BLaER1 treated with 17β-estradiol and CSF1 and Interleukin-3, amounts not matched to agents 10 nM and 100 nM (cell line): ENCODE data around the gene MBTPS2.

Source experiments
- H3K27ac ChIP-seq, 11 experiments: shearing (Covaris generic); formaldehyde crosslinking; 2 replicates each; pipeline ENCODE4 v1.8.1; 2022
- H3K27me3 ChIP-seq, 11 experiments: shearing (Covaris generic); formaldehyde crosslinking; 2 replicates each; pipeline ENCODE4 v1.8.1; 2022
- H3K36me3 ChIP-seq, 11 experiments: shearing (Covaris generic); formaldehyde crosslinking; 2 replicates each; pipeline ENCODE4 v1.8.1; 2022
- H3K4me1 ChIP-seq, 10 experiments: shearing (Covaris generic); formaldehyde crosslinking; 2 replicates each; pipeline ENCODE4 v1.8.1; 2022
- H3K4me2 ChIP-seq, 11 experiments: shearing (Covaris generic); formaldehyde crosslinking; 2 replicates each; pipeline ENCODE4 v1.8.1; 2022
- H3K4me3 ChIP-seq, 10 experiments: shearing (Covaris generic); formaldehyde crosslinking; 2 replicates each; pipeline ENCODE4 v1.8.1; 2022
- H3K9ac ChIP-seq, 11 experiments: shearing (Covaris generic); formaldehyde crosslinking; 2 replicates each; pipeline ENCODE4 v1.8.1; 2022
- H3K9me3 ChIP-seq, 11 experiments: shearing (Covaris generic); formaldehyde crosslinking; replicated peaks in 1 of 11; 2 replicates each; pipeline ENCODE4 v1.8.1; 2022
- H4K20me1 ChIP-seq, 11 experiments: shearing (Covaris generic); formaldehyde crosslinking; 2 replicates each; pipeline ENCODE4 v1.8.1; 2022
- Cebpa-rat ChIP-seq, 11 experiments: shearing (Covaris generic); IDR thresholded peaks; 2 replicates each; pipeline ENCODE4 v1.8.1; 2022

MBTPS2 gene

DNA sequence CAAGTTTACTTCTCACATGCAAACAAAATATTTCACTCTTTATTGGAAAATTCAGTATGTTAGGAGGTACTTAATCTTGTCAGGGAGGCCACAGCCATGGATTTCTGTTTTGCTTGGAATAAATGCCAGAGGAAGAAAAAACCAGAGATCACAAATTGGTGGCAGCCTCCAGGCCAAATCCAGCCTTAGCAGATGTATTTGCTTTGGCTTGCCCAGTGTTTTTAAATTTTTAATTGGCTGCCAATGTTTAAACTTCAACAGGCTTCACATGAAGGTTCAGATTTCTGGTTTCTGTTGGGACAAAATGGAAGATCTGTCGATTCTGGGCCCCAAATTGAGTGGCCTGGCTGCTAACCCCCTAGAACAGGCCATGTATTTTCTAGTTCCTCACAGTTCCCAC lies 35.6 kb downstream of the MBTPS2 start:
- Histone ChIP-seq H3K36me3 (peaks cover 0 to 14% (median 4%) of the 10 kb centered on the region in 11 experiments; a peak in 4 of 22 replicates), H3K4me3 (no peak overlapping the region), H3K4me2 (no peak overlapping the region), H4K20me1 (no peaks in the 10 kb centered on the region), H3K9ac (no peak overlapping the region), H3K27me3 (no peaks in the 10 kb centered on the region), H3K9me3 (no peaks in the 10 kb centered on the region), H3K27ac (no peak overlapping the region), H3K4me1 (no peaks in the 10 kb centered on the region)
- no peak for TF ChIP-seq Cebpa-rat (IDR thresholded peaks at IDR 0.05)

DNA sequence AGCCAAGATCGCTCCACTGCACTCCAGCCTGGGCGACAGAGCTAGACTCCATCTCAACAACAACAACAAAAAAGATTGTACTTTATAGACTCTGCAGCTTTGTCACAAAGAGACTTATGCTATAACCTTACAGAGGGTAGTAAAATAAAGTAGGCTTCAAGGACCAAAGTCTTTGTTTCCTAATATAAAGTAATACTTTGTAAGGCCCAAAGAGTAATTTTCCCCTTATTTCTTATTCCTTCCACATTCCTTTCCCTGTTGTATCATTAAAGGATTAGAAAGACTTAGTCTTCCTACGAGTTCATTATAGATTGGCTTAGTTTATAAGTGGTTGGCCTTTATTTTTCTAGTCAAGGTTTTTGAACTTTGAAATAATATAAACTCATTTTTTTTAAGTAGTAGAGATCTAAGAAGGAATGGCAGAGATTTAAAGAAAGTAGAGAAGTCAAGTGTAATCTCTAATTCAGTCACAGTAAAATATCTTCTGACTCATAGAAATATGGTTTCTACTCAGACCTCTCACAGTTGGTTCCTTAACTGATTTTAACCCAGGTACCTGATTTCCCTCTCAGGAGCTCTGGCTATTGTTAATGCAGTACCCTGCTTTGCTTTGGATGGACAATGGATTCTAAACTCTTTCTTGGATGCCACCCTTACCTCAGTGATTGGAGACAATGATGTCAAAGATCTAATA lies 42.6 kb downstream of the MBTPS2 start:
- H4K20me1 ChIP-seq: no peaks in the 10 kb centered on the region
- H3K4me1 ChIP-seq: peaks cover 0 to 30% (median 0%) of the 10 kb centered on the region in 10 experiments; a peak in 4 of 20 replicates
- peak overlapping the region in 2 of 11 experiments; percentile 22 to 72; a peak in 3 of 22 replicates for H3K27ac ChIP-seq
- H3K36me3 ChIP-seq: peaks cover 0 to 39% (median 7%) of the 10 kb centered on the region in 11 experiments; a peak in 10 of 22 replicates
- H3K4me3 ChIP-seq: no peak overlapping the region
- H3K9me3 ChIP-seq: no peaks in the 10 kb centered on the region
- H3K27me3 ChIP-seq: no peaks in the 10 kb centered on the region
- TF ChIP-seq Cebpa-rat (IDR thresholded peaks at IDR 0.05): no peak
- peak overlapping the region in 2 of 11 experiments; percentile 44 to 63; a peak in 1 of 22 replicates for H3K4me2 ChIP-seq
- no peak overlapping the region for H3K9ac ChIP-seq

DNA sequence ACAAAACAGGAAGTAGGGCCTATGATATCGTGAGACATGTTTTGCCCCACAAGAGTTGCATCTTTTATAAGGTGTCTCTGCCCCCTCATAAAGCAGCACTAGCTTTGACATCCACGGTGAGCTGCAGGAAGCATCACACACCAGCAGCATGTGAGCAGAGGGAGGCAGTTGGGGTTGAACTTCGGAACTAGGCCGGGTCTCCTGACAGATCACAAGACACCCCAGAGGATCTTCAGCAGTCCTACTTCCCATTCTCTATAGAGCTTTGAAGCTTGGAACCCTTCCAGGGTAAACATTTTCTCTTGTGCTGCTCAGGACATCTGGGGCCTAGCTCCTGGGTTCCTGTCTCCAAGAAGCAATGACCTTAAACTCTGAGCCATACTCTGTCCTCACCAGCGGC lies 43.8 kb downstream of the MBTPS2 start:
- Histone ChIP-seq H3K9me3 (no peaks in the 10 kb centered on the region), H3K4me1 (peaks cover 0 to 30% (median 0%) of the 10 kb centered on the region in 10 experiments; a peak in 4 of 20 replicates), H3K4me3 (no peak overlapping the region), H3K27me3 (no peaks in the 10 kb centered on the region), H3K27ac (peak overlapping the region in 3 of 11 experiments; percentile 33 to 72 (median 56); a peak in 5 of 22 replicates), H4K20me1 (no peaks in the 10 kb centered on the region), H3K36me3 (peaks cover 0 to 36% (median 7%) of the 10 kb centered on the region in 11 experiments; a peak in 10 of 22 replicates), H3K9ac (peak overlapping the region in 1 of 11 experiments; percentile 62; a peak in 1 of 22 replicates), H3K4me2 (peak overlapping the region in 2 of 11 experiments; percentile 44 to 63; a peak in 4 of 22 replicates)
- no peak for TF ChIP-seq Cebpa-rat (IDR thresholded peaks at IDR 0.05)

DNA sequence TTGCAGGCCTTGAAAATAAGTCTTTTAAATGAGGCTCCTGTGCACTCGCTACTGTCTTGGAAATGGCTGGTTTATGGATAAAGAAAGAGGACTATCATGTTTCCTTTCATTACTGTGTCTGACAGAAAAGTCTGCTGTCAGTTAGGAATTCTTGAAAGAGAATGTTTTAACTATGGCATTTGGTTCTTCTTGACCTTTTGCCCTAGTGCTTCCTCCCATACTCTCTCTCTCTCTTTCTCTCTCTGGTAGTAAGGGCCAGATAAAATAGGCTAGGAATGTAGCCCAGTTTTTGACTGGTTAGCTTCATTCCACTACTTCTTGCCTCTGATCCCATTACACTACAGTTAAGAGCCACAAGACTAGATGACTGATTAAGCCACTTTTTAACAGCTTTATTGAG lies 46.2 kb downstream of the MBTPS2 start:
- no peak overlapping the region for H3K9ac ChIP-seq
- peaks cover 0 to 30% (median 0%) of the 10 kb centered on the region in 10 experiments; a peak in 4 of 20 replicates for H3K4me1 ChIP-seq
- no peak for TF ChIP-seq Cebpa-rat (IDR thresholded peaks at IDR 0.05)
- H3K27me3 ChIP-seq: no peaks in the 10 kb centered on the region
- H3K9me3 ChIP-seq: no peaks in the 10 kb centered on the region
- no peak overlapping the region for H3K4me3 ChIP-seq
- peaks cover 0 to 22% (median 3%) of the 10 kb centered on the region in 11 experiments; a peak in 9 of 22 replicates for H3K36me3 ChIP-seq
- no peaks in the 10 kb centered on the region for H4K20me1 ChIP-seq
- H3K27ac ChIP-seq: no peak overlapping the region
- no peak overlapping the region for H3K4me2 ChIP-seq

DNA sequence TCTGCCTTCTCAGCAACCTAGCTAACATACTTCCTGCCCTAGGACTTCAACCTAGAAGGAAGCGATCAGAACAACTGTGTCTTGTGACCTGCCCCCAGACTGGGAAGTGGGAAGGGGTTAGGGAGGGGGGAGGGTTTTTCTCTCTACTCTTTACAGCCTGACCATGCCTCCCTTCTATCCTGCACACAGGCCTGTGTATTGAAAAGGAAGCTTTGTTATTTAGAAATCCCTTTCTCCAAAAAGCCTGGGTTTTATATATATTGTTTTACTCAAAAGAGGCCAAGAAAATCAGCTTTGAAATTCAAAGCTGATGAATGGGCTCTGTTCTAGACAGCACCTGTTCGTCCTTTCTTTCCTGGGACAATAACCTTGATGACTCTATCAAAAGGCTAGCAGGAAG lies 65.9 kb downstream of the MBTPS2 start:
- Histone ChIP-seq H3K4me3 (no peak overlapping the region), H3K27me3 (no peaks in the 10 kb centered on the region), H3K36me3 (no peaks in the 10 kb centered on the region; a peak in 1 of 22 replicates), H3K4me1 (peaks cover 0 to 13% (median 0%) of the 10 kb centered on the region in 10 experiments; a peak in 3 of 20 replicates), H3K4me2 (peak overlapping the region in 2 of 11 experiments; percentile 34 to 56; a peak in 3 of 22 replicates), H3K27ac (0 out of 22 replicates have a peak overlapping the region, but pooled peaks of 1 of the 11 experiments have one; percentile 12), H3K9me3 (peaks cover 0 to under 1% (median 0%) of the 10 kb centered on the region in 11 experiments; a peak in 3 of 22 replicates), H3K9ac (no peak overlapping the region), H4K20me1 (no peaks in the 10 kb centered on the region)
- no peak for TF ChIP-seq Cebpa-rat (IDR thresholded peaks at IDR 0.05)

DNA sequence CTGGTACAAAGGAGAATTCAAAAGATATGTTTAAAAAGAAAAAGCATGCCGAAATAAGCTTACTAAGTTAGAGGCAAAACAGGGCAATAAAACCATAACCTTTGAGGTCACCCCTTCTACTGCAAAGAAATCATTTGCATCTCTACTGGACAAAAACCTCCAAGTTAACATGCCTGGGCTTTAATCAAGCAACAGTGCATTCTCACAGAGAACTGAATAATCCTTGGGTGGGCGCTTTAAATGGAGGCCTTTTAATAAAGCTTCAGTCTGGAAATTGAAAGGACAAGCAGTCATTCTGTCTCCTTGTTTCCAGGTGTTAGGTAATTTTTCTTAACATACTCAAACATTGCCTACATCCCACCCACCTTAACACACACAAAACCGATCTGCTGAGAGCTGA lies 66.5 kb downstream of the MBTPS2 start:
- no peak overlapping the region for H3K9ac ChIP-seq
- no peaks in the 10 kb centered on the region for H4K20me1 ChIP-seq
- no peak overlapping the region for H3K4me2 ChIP-seq
- H3K27ac ChIP-seq: no peak overlapping the region
- no peaks in the 10 kb centered on the region for H3K9me3 ChIP-seq
- H3K4me3 ChIP-seq: no peak overlapping the region
- TF ChIP-seq Cebpa-rat (IDR thresholded peaks at IDR 0.05): no peak
- H3K27me3 ChIP-seq: no peaks in the 10 kb centered on the region
- peaks cover 0 to 13% (median 0%) of the 10 kb centered on the region in 10 experiments; a peak in 3 of 20 replicates for H3K4me1 ChIP-seq
- no peaks in the 10 kb centered on the region; a peak in 1 of 22 replicates for H3K36me3 ChIP-seq

DNA sequence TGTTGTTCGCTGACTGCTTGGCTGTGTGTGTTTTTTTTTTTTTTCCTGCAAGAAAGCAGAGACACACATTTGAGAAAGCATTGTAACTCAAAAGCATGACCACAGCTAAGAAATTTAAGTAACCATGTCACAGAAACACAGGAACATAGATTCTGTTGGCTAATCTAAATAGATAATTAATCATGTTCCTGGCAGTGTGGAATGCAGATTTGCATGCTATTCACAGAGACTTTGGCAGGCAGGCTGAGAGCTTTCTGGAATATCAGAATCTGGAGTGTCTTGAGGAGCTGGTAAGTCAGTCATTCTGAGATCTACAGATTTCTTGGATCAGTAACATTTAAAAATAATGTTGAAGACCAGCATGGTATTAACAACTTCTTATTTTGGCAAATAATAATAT lies 67.8 kb downstream of the MBTPS2 start:
- Histone ChIP-seq H3K27ac (no peak overlapping the region), H3K9ac (no peak overlapping the region), H4K20me1 (no peaks in the 10 kb centered on the region), H3K4me1 (peaks cover 0 to 13% (median 0%) of the 10 kb centered on the region in 10 experiments; a peak in 3 of 20 replicates), H3K36me3 (no peaks in the 10 kb centered on the region), H3K9me3 (no peaks in the 10 kb centered on the region), H3K27me3 (no peaks in the 10 kb centered on the region), H3K4me3 (no peak overlapping the region), H3K4me2 (no peak overlapping the region)
- no peak for TF ChIP-seq Cebpa-rat (IDR thresholded peaks at IDR 0.05)

DNA sequence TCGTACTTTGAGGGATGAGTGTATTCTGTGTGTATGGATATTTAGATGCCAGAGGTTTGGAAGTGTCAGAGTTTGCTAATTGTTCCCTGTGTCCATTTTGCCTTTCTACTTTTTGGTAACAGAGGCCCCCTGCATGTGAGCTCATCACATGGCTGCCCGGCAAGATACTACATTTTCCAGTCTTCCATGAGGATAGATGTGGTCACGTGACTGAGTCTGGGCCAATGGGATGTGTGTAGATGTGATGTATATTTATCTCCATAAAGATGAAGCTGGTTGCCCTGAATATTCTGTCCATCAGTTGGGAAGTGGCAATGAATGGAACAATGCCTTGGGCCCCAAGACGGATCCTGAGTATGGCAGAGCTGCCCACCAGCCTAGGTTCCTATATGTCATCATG lies 72.1 kb downstream of the MBTPS2 start:
- Histone ChIP-seq H4K20me1 (no peaks in the 10 kb centered on the region), H3K4me2 (no peak overlapping the region)
- no peak for TF ChIP-seq Cebpa-rat (IDR thresholded peaks at IDR 0.05)

DNA sequence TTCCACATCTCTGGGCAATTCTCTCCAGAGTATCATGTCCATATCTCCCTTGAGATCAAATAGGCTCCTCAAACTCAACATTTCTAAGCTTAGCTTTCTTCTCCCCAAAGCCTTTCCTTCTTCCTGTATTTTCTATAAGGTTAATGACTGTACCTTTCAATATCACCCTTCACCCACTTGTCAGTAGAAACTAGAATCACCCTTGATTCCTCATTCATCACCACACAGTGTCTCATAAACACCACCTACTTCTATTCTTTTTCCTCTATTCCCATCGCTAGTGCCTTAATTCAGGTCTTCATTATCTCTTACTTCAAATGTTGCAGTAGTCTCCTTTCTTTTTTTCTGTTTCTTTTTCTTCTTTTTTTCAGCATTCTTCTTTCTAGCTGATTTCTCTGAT lies 72.8 kb downstream of the MBTPS2 start:
- Histone ChIP-seq H3K36me3 (no peaks in the 10 kb centered on the region), H3K9me3 (no peaks in the 10 kb centered on the region), H3K4me2 (no peak overlapping the region), H3K4me3 (no peak overlapping the region), H3K9ac (no peak overlapping the region), H4K20me1 (no peaks in the 10 kb centered on the region), H3K27me3 (no peaks in the 10 kb centered on the region), H3K4me1 (no peaks in the 10 kb centered on the region), H3K27ac (no peak overlapping the region)
- TF ChIP-seq Cebpa-rat (IDR thresholded peaks at IDR 0.05): no peak

More for the DNA sequence above, 72.1 kb downstream of the MBTPS2 start:
- no peaks in the 10 kb centered on the region for H3K4me1 ChIP-seq
- H3K9me3 ChIP-seq: no peaks in the 10 kb centered on the region
- H3K9ac ChIP-seq: no peak overlapping the region
- no peak overlapping the region for H3K4me3 ChIP-seq
- no peaks in the 10 kb centered on the region for H3K36me3 ChIP-seq
- H3K27ac ChIP-seq: no peak overlapping the region
- H3K27me3 ChIP-seq: no peaks in the 10 kb centered on the region
